NCI-H1105 treated with DMSO at 0.1 percent for 48 hours (cell line): ENCODE measurements around the gene TEKT4.
"Not testable (repeated sequence)": the region's sequence is repeated elsewhere in the genome, so short reads cannot be mapped to it uniquely, and the experiment has no call there.

ENCODE experiments used
- DNase-seq: peaks from one replicate; lab custom pipeline; 2025; lab: John Stamatoyannopoulos, UW

TEKT4 gene, protein sequence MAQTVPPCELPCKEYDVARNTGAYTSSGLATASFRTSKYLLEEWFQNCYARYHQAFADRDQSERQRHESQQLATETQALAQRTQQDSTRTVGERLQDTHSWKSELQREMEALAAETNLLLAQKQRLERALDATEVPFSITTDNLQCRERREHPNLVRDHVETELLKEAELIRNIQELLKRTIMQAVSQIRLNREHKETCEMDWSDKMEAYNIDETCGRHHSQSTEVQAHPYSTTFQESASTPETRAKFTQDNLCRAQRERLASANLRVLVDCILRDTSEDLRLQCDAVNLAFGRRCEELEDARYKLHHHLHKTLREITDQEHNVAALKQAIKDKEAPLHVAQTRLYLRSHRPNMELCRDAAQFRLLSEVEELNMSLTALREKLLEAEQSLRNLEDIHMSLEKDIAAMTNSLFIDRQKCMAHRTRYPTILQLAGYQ

DNA sequence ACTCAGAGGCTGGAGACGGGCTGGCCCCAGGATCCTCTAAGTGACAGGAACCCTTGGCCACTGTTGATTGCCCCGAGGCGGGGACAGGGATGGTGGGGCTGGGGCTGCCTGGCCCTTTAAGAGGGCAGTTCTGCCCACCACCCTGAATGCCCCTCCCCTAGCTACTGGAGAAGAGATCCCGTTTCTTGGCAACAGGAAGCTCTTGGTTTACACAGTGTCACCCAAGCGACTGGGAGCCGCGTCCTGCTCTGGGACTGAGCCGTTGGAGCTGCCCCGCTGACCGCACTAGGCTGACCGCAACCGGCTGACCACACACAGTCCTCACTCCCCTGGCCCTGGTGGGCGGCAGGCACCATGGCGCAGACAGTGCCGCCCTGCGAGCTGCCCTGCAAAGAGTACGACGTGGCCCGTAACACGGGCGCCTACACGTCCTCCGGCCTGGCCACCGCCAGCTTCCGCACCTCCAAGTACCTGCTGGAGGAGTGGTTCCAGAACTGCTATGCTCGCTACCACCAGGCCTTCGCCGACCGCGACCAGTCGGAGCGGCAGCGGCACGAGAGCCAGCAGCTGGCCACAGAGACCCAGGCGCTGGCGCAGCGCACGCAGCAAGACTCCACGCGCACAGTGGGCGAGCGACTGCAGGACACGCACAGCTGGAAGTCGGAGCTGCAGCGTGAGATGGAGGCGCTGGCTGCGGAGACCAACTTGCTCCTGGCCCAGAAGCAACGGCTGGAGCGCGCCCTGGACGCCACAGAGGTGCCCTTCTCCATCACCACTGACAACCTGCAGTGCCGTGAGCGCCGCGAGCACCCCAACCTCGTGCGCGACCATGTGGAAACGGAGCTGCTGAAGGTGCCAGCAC is at the start of gene TEKT4:
TSS of gene TEKT4 (plus strand) at position 205 of the 862 bp plus-strand sequence. CDS start at position 355, 150 bp downstream.
- peak; percentile 56 for DNase-seq

DNA sequence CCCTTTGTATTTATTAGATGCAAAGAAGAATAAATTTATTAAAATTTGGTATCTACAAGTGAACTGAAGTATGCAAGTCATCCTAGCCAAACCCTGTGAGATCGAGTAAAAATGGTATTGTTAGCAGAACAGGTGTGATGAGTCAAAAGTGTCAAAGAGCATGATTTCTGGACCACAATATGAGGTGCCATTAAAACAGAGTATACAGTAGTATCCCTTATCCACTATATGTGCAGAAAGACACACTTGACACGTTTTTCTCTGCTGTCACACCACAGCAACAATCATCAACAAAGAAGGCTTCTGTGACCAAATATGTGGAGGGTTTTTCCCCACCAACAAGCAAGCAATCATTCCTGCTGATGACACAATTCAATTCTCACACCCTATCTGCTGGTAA is 32.0 kb upstream of the TEKT4 start:
- DNase-seq, result not testable (repeated sequence)

DNA sequence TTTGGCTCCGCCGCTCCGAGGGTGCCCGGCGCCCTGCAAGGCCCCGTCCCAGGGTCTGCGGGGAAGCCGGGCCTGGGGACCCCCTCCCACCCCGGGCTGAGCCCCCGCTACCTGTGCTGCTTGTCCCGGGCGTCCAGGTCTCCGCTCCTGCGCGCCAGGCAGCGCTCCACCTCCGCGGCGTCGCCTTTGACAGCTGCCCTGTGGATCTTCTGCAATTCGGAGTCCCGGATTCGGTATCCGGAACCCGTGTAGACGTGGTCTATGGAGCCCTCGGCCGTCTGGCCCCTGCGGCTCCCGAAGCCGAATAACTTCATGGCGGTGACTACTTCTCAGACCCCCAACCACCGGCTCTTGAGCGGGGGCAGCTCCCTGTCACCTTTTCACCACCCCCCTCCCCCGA is 14.4 kb upstream of the TEKT4 start:
- DNase-seq, result not testable (repeated sequence)

DNA sequence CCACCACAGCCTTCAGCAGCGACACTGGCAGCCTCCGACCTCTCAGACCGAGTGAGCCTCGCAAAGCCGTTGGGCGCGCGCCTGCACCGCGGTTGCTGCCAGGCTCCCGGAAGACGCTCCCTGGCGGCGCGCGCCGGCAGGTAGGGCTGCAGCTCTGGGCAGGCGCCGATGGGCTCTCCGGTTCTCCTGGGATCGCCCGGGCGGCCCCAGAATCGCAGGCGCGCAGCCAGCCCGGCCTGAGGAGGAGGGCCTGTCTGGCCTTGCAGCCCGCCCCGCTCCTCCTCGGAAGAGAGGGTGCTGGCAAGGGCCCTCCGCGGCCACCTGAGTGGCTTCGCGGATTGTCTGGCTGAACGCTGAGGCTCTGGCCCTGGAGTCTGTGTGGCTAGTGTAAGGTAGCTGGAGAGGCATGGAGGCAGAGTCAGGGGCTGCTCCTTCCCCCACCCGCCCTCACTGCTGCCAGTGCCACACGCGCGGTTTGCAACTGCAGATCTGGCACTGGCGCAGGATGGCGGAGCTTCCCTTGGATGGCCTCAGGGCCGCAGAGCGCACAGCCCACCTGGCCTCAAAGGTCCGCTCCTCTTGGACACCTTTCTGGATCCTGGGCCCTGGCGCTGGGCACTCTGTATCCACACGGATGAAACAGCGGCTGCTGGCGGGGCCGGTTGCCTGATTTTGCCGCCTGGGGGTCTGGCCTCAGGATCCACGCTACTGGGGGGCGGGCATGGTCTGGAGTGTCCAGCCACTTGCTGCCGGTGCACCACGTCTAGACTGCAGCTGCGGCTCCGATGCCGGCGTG is 13.7 kb upstream of the TEKT4 start:
- peak; percentile 60 for DNase-seq

DNA sequence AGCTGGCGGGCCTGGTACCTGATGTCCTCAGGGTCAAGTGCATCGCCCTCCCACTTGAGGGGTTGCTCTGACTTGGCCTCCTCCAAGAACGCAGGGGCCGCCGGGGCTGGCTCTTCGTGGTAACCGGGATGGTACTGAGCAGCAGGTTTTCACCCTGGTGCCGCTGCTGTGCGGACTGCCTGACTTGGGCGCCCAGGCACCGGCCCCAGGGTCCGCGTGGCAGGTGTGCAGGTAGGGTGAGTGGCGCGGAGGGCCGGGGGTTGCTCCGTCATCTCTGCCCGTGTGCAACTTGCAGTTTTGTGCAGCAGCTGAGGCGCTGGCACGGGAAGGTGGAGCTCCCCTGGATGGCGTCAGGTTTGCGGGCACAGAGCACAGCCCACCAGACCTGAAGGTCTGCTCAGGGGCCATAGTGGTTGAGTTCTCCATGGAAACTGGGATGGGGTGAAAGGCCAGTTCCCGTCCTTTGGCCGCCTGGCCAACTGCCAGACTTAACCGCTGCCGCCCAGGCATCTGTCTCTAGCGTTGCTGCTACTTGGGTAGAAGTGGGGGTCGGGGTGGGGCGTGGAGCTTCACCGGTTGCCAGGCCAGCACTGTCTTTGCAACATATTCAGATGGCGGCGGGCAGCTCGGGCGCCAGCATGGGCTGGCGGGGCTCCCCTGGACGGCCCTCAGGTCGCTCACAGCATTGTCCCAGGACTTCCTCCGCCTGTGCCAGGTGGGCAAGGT is 12.9 kb upstream of the TEKT4 start:
- not testable (repeated sequence) for DNase-seq

DNA sequence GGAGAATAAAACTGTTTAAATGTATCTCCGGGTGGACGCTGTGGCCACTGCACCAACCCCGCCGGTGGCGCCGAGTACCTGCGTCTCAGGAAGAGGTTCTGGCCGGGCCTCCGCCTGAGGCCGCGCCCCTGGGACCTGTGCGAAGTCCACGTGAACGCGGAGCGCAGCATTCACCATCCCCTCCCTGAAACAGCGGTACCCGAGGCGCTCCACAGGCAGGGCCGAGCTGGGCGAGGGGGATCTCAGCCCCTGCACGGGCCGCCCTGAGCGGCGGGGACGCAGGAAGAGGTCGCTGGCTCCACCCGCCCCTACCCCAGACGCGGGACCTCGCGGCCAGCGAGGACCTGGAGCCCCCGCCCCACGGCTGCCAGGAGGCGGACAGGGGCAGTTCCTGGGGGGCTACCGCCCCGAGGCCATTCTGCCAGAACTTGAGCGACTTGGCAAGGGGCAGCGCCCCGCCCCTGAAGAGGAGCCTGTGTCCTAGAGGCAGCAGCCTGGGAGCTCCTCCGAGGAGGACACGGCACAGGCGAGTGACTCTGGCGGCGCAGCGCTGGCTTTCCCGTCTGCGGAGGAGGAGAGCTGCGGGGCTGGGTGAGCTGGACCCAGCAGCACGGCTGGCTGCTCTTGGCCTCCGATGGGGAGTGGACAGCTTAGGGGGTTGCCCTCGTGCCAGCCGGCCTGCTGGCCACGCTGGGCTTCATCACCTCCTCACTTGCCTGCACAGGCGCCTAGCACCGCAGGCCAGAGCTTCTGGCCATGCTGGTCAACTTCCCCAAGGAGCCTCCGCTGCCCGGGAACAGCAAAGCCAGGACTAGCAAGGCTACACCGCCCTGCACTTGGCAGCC is 9.7 kb upstream of the TEKT4 start:
- peak; percentile 26 for DNase-seq

DNA sequence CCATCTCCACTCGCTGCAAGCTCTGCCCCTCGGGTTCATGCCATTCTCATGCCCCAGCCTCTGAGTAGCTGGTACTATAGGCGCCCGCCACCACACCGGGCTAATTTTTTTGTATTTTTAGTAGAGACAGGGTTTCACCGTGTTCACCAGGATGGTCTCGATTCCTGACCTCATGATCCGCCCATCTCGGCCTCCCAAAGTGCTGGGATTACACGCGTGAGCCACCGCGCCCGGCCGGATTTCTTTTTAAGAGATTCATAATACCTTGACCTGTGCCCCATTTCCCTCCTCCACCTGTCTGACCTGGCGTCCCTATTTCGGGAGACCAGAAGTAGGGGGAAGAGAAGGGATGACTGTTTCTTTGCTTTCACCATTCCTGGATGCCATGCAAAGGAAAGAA is 8.3 kb upstream of the TEKT4 start:
- DNase-seq, result not testable (repeated sequence)

DNA sequence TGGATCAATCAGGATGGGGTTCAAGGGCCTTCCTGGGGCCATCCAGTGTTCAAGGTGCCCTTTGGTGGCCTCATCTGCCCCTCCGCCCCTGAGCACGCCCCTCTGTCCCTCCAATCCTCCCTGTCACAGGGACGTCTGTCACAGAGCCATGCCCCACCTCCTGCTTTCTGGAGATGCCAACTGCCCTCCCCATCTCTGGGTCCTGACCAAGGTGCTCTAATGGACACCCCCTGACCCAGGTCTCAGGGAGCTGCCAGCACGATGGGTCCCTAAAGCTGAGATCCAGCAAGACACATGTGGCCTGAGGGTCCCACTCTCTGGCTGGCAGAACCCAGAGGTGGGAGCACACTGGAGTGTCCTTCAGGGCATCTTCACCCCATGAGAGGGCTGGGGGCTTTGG is 2.1 kb upstream of the TEKT4 start:
- no peak for DNase-seq

DNA sequence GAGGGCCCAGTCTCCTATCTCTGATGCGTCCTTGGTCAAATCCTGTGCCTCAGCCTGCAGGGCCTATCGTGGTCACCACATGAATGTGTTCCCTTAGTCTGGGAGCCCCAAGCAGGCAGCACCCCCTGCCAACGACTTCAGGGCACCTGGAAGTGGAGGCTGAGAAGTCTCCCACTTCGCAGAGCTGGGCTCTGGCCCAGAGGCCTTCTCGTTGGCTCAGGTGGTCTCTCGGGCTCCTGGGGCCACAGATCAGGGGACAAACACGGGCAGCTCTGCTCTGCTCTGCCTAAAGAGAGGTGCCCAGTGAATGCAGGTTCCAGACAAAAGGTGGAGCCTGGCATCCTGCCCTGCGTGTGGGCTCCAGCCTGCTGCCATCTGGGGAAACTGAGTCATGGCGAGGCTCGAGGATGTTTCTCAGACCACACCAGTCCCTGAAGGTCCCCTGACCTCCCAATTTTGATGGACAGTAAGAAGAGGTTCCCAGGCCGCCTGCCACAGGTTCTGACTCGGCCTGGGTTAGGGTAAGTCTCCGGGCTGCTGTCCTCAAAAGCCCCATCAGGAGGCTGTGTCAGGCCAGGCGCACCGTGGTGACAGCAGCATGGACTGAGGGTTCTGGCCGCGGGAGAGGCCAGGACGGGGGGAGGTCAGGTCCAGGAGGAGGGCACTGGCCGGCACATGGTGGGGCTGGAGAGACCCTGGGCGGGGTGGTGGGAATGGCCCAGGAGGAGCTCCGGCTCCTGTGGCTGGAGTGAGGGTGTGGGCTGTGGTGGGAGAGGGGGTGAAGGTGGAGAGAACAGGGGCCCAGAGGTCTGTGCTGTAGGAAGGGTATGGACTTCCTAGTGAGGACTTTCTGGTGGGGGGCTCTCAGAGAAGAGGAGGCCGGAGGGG is 1.4 kb upstream of the TEKT4 start:
- no peak for DNase-seq

DNA sequence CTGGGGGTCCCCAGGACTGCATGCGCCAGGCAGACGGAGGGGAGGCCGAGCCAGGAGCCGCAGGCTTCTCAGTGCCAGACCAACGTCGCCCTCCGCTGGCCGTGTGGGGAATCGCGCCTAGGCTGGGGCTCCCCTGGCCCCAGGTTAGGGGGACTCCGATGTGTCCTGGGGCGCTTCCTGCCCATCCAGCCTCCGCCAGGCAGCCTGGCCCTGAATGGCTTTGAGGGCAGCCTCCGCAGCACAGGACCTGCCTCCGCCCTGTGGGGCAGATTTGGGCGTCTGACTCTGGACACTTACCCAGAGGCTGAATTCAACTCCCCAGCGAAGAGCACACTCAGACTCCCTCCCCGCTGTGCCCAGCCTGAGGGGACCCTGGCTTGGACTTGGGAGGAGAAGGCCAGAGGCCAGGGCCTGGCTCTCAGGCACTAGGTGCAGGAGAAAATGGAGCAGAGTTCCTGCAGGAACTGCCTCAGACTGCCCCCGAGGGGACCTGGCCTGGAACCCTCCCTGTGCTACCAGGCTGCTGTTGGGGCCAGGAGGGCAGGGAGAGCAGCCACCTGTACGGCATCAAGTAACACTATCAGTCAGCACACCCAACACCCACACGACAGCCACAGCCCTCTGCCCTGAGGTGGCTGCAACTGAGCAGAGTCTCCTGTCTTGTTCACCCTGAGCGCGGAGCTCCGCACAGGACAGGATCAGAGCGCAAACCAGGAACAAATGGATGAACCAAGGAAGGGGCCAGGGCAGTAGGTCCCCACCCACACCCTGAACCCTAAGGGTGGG is 597 bp upstream of the TEKT4 start:
- DNase-seq, result no peak

DNA sequence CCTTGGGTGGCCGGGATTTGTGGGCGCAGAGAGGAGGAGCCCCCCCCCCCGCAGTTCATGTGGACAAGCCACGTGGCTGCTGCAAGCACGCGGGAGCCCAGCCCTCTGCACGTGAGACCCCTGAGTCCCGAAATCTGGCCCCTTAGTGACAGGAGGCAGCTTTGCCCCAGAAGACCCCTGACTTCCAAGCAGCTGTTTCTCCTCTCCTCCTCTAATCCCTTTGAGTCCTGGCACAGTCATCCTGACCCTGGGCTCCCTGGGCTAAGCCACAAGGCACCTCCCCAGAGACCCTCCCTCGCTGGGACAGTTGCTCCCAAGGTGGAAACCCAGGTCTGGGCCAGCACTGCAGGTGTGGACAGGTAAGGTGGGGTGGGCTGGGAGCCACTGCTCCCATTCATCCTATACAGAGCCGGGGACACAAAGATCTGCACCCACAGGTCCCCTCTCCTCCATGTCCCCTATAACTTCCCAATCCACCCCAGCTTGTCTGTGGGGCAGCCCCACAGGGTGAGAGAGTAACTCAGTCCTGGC is 923 bp downstream of the TEKT4 start:
- DNase-seq, result no peak

DNA sequence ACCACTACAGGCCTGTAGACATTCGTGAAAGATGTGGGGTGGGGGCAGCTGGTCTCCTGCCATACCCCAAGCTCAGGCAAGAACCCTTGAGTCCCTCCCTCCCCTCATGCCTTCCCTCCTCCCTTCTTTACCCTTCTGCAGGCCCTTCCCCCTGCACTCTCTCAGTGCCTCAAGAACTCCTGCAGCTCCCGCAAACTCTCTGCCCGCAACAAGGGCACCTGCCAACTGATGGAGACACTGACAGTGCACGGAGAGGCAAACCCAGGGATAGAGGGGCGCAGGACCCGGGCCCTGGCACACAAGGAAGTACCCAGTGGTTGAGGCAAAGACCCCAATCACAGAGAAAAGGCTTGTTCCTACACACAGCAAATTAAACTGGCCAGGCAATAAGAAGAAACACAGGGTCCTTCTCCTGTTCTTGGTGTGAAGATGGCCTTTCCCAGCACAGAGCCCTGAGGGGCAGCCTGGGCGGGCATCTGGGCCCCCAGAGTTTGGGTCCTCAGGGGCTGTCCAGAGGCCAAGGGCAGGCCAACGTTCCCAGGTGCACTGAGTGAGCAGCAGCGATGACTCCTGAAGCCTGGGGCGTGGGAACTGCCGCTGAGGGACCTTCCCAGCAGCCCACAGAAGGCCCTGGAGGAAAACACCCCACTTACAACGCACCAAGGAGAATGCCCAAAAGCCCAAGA is 1.6 kb downstream of the TEKT4 start:
- DNase-seq, result no peak

DNA sequence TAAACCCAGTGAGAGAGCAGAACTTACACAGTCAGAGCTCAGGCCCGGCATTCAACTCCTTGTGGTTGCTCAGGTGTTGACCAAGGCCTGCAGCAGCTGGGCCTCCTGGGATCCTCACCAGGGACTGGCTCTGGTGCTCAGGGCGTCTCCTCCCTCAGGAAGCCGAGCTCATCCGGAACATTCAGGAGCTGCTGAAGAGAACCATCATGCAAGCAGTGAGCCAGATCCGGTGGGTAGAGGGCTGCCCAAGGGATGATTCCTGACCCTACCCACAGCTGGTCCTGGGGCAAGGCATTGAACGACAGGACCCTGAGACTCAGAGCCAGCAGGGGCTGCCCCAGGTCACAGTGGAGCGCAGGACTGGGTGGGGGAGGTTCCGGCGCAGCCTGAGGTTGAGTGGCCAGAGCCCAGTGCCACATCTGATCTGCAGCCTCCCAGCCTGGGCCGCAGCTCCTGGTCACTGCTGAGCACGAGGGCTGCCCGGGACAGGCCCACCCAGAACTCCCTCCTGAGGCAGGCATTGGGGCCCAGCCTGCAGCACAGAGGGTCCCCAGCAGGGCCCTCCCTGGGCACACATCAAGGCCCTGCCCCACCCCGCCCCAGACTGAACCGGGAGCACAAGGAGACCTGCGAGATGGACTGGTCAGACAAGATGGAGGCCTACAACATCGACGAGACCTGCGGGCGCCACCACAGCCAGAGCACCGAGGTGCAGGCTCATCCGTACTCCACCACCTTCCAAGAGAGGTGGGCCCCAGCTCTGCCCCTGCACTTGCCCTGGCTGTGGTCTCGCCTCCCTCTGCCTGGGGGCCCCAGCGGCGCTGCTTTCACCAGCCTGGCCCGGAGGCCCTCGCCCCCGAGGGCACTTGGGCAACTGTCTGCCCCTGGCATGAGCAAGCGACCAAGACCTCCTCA is 2.4 kb downstream of the TEKT4 start:
- DNase-seq, result no peak

DNA sequence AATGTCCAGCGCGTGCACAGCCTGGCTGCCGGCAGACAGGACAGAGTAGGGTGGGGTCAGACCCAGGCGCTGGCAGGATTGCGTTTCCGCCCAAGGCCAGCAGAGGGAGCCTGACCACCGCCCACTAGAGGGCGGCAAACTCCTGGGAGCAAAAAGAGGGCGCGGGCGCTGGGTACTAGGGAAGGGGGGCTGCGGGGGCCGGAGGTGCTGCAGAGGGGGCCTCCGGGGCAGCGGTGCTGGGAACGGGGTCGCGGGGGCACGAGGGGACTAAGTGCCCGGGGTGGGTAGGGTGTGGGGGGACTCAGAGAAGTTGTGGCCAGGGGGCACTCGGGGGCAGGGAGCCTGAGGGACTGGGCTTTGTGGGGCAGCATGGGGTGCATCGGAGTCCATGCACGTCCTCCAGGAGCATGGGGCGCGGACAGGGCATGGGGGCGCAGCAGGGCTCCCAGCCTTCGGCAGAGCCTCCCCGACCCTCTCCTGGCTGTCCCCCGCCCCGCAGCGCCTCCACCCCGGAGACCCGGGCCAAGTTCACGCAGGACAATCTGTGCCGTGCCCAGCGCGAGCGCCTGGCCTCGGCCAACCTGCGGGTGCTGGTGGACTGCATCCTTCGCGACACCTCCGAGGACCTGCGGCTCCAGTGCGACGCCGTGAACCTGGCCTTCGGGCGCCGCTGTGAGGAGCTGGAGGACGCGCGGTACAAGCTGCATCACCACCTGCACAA is 3.2 kb downstream of the TEKT4 start:
- peak; percentile 39 for DNase-seq

DNA sequence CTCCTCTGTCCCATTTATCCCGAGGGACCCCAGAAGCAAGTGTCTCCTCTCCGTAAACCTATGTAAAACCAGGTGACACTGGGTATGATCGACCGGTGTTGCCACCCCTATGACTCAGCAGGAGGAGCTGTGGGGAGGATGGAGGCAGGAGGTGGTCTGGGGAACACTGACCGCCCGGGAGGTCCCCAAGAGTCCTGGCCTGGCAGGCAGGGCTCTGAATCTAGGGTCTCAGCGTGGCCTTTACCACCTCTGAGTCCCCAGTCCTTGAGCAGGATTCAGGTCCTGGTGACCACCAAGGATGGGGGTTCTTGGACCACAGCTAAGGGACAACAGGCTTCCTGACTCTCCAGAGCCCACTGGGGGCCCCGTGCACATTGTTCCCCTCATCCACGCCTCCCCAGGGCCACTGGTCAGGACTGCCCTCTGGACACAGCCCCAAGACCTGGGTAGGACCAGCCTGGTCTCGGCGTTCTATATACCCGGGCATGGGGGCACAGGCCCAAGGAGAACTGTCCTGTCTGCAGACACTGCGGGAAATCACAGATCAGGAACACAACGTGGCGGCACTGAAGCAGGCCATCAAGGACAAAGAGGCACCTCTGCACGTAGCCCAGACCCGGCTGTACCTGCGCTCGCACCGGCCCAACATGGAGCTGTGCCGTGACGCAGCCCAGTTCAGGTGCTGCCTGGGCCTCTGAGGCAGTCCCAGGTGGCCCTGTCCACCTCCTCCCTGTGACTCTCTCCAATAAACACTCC is 4.0 kb downstream of the TEKT4 start:
- no peak for DNase-seq
